HG02610 (cell line): ENCODE results near the gene PTPRA.

Source experiments
- ATAC-seq: cut with Tn5 transposase; IDR thresholded peaks from one replicate; pipeline ENCODE4 v1.9.1; 2021; ENCODE audit warnings: mild to moderate bottlenecking, moderate library complexity; ENCODE audit not compliant: unreplicated experiment

PTPRA gene

GRCh38 chr20:2921506-2921905 is 48.2 kb downstream of the PTPRA start:
- ATAC-seq, result no peak

GRCh38 chr20:2922957-2923356 is 49.7 kb downstream of the PTPRA start:
- no peak for ATAC-seq

- ATAC-seq, result no peak
These were observed 57.3 kb downstream of the PTPRA start for GRCh38 chr20:2930538-2930937.

- ATAC-seq, result no peak
These were observed 59.2 kb downstream of the PTPRA start for GRCh38 chr20:2932498-2932897.

GRCh38 chr20:2937902-2938301 is 64.6 kb downstream of the PTPRA start:
- ATAC-seq, result no peak

- no peak for ATAC-seq
These were observed 69.2 kb downstream of the PTPRA start for GRCh38 chr20:2942439-2942838.

- no peak for ATAC-seq
These were observed 74.0 kb downstream of the PTPRA start for GRCh38 chr20:2946988-2947961.

- ATAC-seq, result no peak
These were observed 75.7 kb downstream of the PTPRA start for GRCh38 chr20:2948968-2949367.

- no peak for ATAC-seq
These were observed 79.5 kb downstream of the PTPRA start for GRCh38 chr20:2952766-2953165.

- ATAC-seq, result no peak
These were observed 82.1 kb downstream of the PTPRA start for GRCh38 chr20:2955257-2955970.

GRCh38 chr20:2956480-2956879 is 83.2 kb downstream of the PTPRA start:
- no peak for ATAC-seq

GRCh38 chr20:2967841-2968240 is 94.6 kb downstream of the PTPRA start:
- no peak for ATAC-seq

- ATAC-seq, result no peak
These were observed 98.8 kb downstream of the PTPRA start for GRCh38 chr20:2972126-2972525.

GRCh38 chr20:2973574-2973973 is 100.3 kb downstream of the PTPRA start:
- ATAC-seq, result no peak

GRCh38 chr20:2978519-2978918 is 105.2 kb downstream of the PTPRA start:
- ATAC-seq, result no peak

GRCh38 chr20:2981646-2982045 is 108.4 kb downstream of the PTPRA start:
- ATAC-seq, result no peak

GRCh38 chr20:2983508-2983907 is 110.2 kb downstream of the PTPRA start:
- ATAC-seq, result no peak

GRCh38 chr20:2984028-2984501 is 110.8 kb downstream of the PTPRA start:
- no peak for ATAC-seq

GRCh38 chr20:2984956-2985661 is 111.8 kb downstream of the PTPRA start:
- no peak for ATAC-seq

- ATAC-seq, result no peak
These were observed 113.2 kb downstream of the PTPRA start for GRCh38 chr20:2986466-2986865.

- ATAC-seq, result no peak
These were observed 114.6 kb downstream of the PTPRA start for GRCh38 chr20:2987861-2988260.
